HG02571 (cell line): ENCODE data around the gene RAB6D.
"Not testable (repeated sequence)": the region's sequence is repeated elsewhere in the genome, so short reads cannot be mapped to it uniquely, and the experiment has no call there.

Source experiments
- ATAC-seq: cut with Tn5 transposase; IDR thresholded peaks from one replicate; pipeline ENCODE4 v1.9.1; 2021; ENCODE audit warnings: mild to moderate bottlenecking, moderate library complexity; ENCODE audit not compliant: unreplicated experiment

The RAB6D gene

DNA sequence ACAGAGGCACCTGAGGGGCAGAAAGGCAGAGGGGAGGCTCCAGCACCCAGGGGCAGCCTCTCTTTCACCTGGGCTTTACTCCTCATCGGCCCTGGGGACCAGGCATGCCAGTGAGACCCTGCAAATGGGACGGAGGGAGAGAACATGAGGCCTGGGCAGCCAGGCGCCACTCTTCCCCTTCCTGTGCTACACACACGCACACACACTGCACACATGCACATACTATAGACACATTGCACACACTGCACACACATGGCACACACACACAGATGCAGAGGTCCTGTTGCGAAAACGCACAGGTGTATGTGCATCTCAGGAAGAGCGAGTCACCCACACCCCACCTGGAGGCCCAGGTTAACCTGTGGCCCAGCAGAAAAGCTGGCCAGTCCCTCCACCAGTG lies 3.4 kb upstream of the RAB6D start:
- ATAC-seq: no peak

DNA sequence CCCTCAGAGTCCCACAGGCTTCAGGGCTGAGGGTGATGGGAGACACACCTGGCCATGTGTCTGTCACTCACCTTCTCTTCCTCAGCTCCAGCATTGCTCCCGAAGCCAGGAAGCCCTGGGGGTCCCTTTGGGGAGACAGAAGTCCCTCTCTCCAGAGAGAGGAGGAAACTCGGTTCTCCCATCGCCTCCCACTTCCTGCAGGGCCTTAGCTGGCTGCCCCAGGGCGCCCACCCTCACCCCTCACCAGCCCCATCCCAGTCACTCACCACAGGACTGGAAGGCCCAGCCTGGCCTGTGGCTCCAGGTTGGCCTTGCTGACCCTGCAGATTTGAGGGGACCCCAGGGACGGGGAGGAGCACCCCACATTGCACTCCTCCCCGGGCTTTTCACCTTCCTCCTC lies 2.7 kb upstream of the RAB6D start:
- no peak for ATAC-seq

DNA sequence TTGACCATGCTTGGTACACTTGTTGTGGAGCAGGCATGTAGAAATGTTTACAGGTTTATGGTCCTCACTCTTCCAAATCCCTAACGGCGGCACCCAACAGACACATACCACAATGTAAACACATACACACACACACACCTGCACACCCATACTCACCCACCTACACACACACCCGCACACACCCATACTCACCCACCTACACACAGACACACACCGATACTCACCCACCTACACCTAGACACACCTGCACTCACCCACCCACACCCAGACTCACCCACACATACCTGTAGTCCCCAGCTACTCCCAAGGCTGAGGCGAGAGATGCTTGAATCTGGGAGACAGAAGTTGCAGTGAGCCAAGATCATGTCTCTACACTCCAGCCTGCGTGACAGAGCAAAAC lies 1.5 kb upstream of the RAB6D start:
- no peak for ATAC-seq

DNA sequence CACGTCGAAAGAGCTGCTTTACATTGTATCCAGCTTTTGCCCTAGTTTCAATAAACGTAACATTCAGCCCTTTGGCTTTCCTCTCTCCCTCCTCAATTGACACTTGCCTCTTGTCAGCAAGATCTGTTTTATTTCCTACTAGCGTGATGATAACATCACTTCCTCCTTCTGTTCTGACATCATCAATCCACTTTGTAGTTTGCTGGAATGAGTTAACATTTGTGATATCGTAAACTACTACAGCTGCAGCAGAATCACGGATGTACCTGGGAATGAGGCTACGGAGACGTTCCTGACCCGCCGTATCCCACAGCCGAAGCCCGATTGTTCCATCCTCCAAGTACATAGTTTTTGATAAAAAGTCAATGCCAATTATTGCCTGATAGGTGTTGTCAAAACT lies 755 bp downstream of the RAB6D start:
- ATAC-seq: not testable (repeated sequence)

DNA sequence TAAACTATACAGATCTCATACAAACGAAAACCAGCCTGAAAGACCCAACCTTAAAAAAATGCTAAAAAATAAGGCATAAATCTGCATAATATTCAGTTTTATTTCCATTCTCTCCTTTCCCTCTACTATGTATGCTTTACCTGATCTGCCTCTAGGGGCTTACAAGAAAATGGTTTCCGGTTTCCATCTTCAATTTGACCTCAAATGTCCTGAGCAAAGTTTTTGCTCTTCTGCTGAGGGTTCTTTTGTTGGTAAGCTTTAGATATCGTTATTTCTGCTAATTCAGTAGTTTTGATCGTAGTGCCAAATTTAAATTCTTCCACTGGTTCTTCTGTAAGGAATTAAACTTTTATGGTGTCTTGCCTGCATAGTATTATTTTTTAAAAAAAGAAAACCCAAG lies 2.2 kb downstream of the RAB6D start:
- not testable (repeated sequence) for ATAC-seq

- not testable (repeated sequence) for ATAC-seq
Observed at GRCh38 chr2:131353167-131353697, 10.7 kb downstream of the RAB6D start.

DNA sequence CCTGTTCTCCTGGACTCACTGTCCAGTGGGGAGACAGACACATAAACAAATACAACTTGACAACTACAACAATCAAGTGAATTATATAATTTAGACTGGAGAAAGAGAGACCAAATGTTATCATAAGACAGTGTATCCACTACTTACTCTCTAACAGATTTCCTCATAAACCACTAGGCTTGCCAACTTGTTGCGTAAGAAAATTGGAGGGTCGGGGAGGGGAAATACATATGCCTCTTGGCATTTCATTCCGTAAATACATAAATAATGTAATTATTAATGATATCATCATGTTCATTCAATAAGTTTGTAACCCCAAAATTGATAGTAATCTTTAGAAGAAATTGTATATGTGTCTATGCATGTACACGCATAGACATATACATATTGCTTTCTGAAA lies 14.9 kb downstream of the RAB6D start:
- ATAC-seq: no peak

DNA sequence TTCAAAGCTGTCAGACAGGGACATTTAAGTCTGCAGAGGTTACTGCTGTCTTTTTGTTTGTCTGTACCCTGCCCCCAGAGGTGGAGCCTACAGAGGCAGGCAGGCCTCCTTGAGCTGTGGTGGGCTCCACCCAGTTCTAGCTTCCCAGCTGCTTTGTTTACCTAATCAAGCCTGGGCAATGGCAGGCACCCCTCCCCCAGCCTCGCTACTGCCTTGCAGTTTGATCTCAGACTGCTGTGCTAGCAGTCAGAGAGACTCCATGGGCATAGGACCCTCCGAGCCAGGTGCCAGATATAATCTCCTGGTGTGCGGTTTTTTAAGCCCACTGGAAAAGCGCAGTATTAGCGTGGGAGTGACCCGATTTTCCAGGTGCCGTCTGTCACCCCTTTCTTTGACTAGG lies 16.9 kb downstream of the RAB6D start:
- not testable (repeated sequence) for ATAC-seq

- not testable (repeated sequence) for ATAC-seq
Observed at GRCh38 chr2:131339307-131339706, 24.7 kb downstream of the RAB6D start.

DNA sequence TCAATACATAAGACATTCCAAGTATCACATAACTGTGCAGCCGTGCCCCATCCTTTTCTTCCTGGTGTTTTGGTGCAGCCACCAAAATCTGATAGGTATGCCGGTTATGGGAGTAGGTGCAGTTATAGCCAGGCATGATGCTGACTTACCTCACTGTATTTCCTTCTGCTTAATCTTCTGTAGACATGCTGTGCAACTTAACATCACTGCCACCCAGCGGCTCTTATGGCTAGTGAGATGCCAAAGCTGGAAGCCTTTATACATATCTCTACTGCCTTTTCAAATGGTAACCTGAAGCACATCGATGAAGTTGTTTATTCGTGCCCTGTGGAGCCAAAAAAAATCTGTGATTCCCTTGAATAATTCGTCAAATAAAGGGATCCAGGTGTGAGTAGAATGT lies 28.6 kb downstream of the RAB6D start:
- not testable (repeated sequence) for ATAC-seq

DNA sequence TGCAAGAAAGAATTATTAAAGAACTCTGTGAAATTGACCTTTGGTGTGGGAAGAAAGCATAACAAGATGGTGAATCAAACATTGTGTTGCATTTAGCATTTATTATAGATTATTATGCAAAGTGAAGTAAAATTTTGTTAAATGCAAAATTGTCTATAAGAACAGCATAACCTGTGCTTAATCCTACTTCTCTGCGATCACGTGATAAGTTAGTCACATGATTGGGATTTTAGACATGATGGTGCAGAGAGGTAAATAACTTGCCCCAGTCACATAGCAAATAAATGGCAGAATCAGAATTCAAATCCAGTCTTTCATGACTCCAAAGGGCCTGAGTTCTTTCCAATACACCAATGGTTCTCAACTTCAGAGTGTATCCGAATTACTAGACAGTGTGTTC lies 31.3 kb downstream of the RAB6D start:
- not testable (repeated sequence) for ATAC-seq

- ATAC-seq: not testable (repeated sequence)
Observed at GRCh38 chr2:131331000-131331399, 33.0 kb downstream of the RAB6D start.

GRCh38 chr2:131322209-131322608 lies 41.8 kb downstream of the RAB6D start:
- no peak for ATAC-seq

DNA sequence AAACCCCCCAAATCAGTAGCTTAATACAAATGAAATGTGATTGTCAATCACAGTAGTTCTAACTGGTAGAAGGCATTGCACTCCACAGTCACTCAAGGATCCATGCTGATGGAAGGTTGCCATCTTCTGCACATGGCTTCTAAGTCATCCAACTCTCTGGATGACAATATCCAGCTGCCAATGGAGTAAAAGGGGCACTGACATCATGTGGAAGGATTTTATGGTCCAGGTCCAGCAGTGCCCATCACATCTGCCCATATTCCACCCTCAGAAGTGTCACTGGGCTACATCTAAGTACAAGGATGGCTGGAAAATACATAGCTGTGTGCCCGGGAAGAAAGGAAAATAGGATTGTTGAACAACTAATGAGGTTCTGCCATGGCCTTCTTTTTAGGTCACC lies 42.6 kb downstream of the RAB6D start:
- not testable (repeated sequence) for ATAC-seq

DNA sequence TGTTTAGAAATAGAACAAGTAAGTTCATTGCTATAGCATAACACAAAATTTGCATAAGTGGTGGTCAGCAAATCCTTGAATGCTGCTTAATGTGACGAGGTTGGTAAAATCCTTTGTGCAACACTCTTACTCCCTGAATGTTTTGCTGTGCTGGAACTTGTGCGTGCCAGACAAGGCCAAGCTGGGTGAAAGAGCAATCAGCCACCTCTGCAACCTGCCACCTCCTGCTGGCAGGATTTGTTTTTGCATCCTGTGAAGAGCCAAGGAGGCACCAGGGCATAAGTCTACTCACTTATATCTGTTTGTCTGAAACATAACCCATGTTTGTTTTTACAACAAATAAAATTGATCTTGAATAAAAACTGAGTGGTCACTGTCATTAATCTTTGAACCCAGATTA lies 53.0 kb downstream of the RAB6D start:
- not testable (repeated sequence) for ATAC-seq
